Cardiac septum (tissue), 1 donor: ENCODE results near the gene NCKAP5. TPM values are rescaled to one million over a fixed set of nuclear protein-coding genes. Genes with fewer than 3 reads are reported as not detected.

Experiments used
- DNase-seq: peaks from one replicate; pipeline ENCODE4 v3.0.0-alpha.2; 2020; ENCODE audit warnings: low spot score
- intact Hi-C: fragments of 100-400 bp; cut with DNase I; formaldehyde crosslinking; loops from one replicate; pipeline ENCODE4 v1.14.0; 2022
- total RNA-seq: library from RNA; stranded (reverse); fragmentation: NEBNext Ultra II Directional; extraction: Animal tissue kit (Norgen Biotek cat#: 25700); gene quantifications from one replicate; pipeline ENCODE4 v1.2.1, GENCODE V29; 2021
- donor health status: DM: no; HTN: no; CAD: no.

The NCKAP5 gene
- total RNA-seq, 1 donor from 2014 or later: 10.6 TPM

GRCh38 chr2:133040170-133040569 lies 528.1 kb downstream of the NCKAP5 start:
- no peak for DNase-seq
- intact Hi-C loops: no loop called here

- intact Hi-C loops: no loop called here
These were observed 528.7 kb downstream of the NCKAP5 start for GRCh38 chr2:133039531-133039930.

GRCh38 chr2:133026536-133027177 lies 541.6 kb downstream of the NCKAP5 start:
- DNase-seq: no peak
- intact Hi-C loops: no loop called here

More at GRCh38 chr2:133039531-133039930, 528.7 kb downstream of the NCKAP5 start:
- DNase-seq: no peak

GRCh38 chr2:133025004-133025403 lies 543.3 kb downstream of the NCKAP5 start:
- intact Hi-C loops: no loop called here
- DNase-seq: no peak

- intact Hi-C loops: no loop called here
- no peak for DNase-seq
These were observed 555.2 kb downstream of the NCKAP5 start for GRCh38 chr2:133012847-133013734.

- DNase-seq: no peak
- intact Hi-C loops: no loop called here
These were observed 563.6 kb downstream of the NCKAP5 start for GRCh38 chr2:133004623-133005022.

- intact Hi-C loops: no loop called here
- no peak for DNase-seq
These were observed 568.8 kb downstream of the NCKAP5 start for GRCh38 chr2:132999421-132999820.

- intact Hi-C loops: no loop called here
These were observed 570.0 kb downstream of the NCKAP5 start for GRCh38 chr2:132998221-132998620.

GRCh38 chr2:132991471-132992045 lies 576.7 kb downstream of the NCKAP5 start:
- intact Hi-C loops: no loop called here

More at GRCh38 chr2:132998221-132998620, 570.0 kb downstream of the NCKAP5 start:
- no peak for DNase-seq

GRCh38 chr2:132984731-132985130 lies 583.5 kb downstream of the NCKAP5 start:
- intact Hi-C loops: no loop called here
- DNase-seq: no peak

More at GRCh38 chr2:132991471-132992045, 576.7 kb downstream of the NCKAP5 start:
- no peak for DNase-seq

GRCh38 chr2:132980304-132980703 lies 588.0 kb downstream of the NCKAP5 start:
- intact Hi-C loops: no loop called here
- no peak for DNase-seq

GRCh38 chr2:132979339-132980093 lies 588.7 kb downstream of the NCKAP5 start:
- DNase-seq: no peak
- intact Hi-C loops: no loop called here

- DNase-seq: no peak
- intact Hi-C loops: no loop called here
These were observed 589.4 kb downstream of the NCKAP5 start for GRCh38 chr2:132978840-132979239.

GRCh38 chr2:132977812-132978529 lies 590.3 kb downstream of the NCKAP5 start:
- intact Hi-C loops: no loop called here
- no peak for DNase-seq

GRCh38 chr2:132975193-132976105 lies 592.8 kb downstream of the NCKAP5 start:
- DNase-seq: no peak
- intact Hi-C loops: no loop called here

- intact Hi-C loops: no loop called here
These were observed 593.7 kb downstream of the NCKAP5 start for GRCh38 chr2:132974467-132975095.

GRCh38 chr2:132971310-132972061 lies 596.8 kb downstream of the NCKAP5 start:
- no peak for DNase-seq
- intact Hi-C loops: no loop called here

More at GRCh38 chr2:132974467-132975095, 593.7 kb downstream of the NCKAP5 start:
- no peak for DNase-seq
